K562 (cell line): Measurements from ENCODE around the gene PSME1. TPM values are rescaled to one million over a fixed set of nuclear protein-coding genes. Genes with fewer than 3 reads are reported as not detected.

Source experiments
- ILK ChIP-seq: fragments of 450-650 bp; IDR thresholded peaks from 2 replicates; pipeline ENCODE4 v1.6.1; 2016; ENCODE audit warnings: missing genetic modification characterization, low read depth, mild to moderate bottlenecking, missing compliant biosample characterization, moderate library complexity, borderline replicate concordance
- NR2C2 ChIP-seq, 2 experiments: fragments of 200-800 bp in 1 of 2; sonication (Bioruptor generic) in 1 of 2; sonication (generic) in 1 of 2; formaldehyde crosslinking in 1 of 2; IDR thresholded peaks; 2 replicates each; pipeline versions ENCODE4 v1.6.1 to v1.8.0; 2016 to 2022; ENCODE audit warnings: mild to moderate bottlenecking in 1 of 2, missing compliant biosample characterization in 1 of 2, missing genetic modification characterization in 1 of 2, missing genetic modification reagents in 1 of 2
- SIN3A ChIP-seq, 2 experiments: fragments of 150-350 bp in 1 of 2; IDR thresholded peaks; 2 replicates each; pipeline ENCODE4 v1.6.1; 2011 to 2016; ENCODE audit warnings: borderline replicate concordance in 2 of 2, low read depth in 2 of 2, low read length in 2 of 2, mild to moderate bottlenecking in 2 of 2, moderate library complexity in 2 of 2; ENCODE audit not compliant: control insufficient read depth in 1 of 2
- SMAD4 ChIP-seq: fragments of 250-450 bp; sonication (Bioruptor Pico); conservative IDR thresholded peaks from 2 replicates; pipeline ENCODE4 v1.8.0; 2021; ENCODE audit warnings: inconsistent platforms, mild to moderate bottlenecking, moderate library complexity
- SRF ChIP-seq, 2 experiments: fragments of 250-450, 450-650 bp in 1 of 2; sonication (Bioruptor Pico) in 1 of 2; sonication (generic) in 1 of 2; formaldehyde crosslinking; IDR thresholded peaks; 2 replicates each; pipeline versions ENCODE4 v1.5.0 to v1.5.1; 2020 to 2022; ENCODE audit warnings: mild to moderate bottlenecking in 1 of 2, missing genetic modification reagents in 1 of 2
- TGIF2 ChIP-seq: sonication (generic); formaldehyde crosslinking; IDR thresholded peaks from 2 replicates; pipeline ENCODE4 v1.8.1; 2022; ENCODE audit warnings: mild to moderate bottlenecking, missing genetic modification reagents, moderate library complexity
- ZNF143 ChIP-seq: sonication (generic); formaldehyde crosslinking; IDR thresholded peaks from 2 replicates; pipeline ENCODE4 v1.9.0; 2022; ENCODE audit warnings: mild to moderate bottlenecking, missing genetic modification reagents
- ZNF3 ChIP-seq: fragments of 250-450 bp; sonication (Bioruptor Pico); IDR thresholded peaks from 2 replicates; pipeline ENCODE4 v1.5.0; 2021; ENCODE audit warnings: mild to moderate bottlenecking, moderate library complexity
- polyA plus RNA-seq, 8 experiments: library from polyadenylated mRNA; depleted of rRNA in 4 of 8; stranded (reverse) in 5 of 8; unstranded in 3 of 8; fragments of >200 nt; fragmentation: Nextera tagmentation in 2 of 8; fragmentation: Illumina TruSeq in 1 of 8; extraction: Ambion mirVana in 2 of 8; extraction: Trizol in 1 of 8; gene quantifications; 2 replicates each; pipeline versions ENCODE4 v1.2.1 to v1.2.3, GENCODE V29; 2011 to 2014; ENCODE audit warnings: inconsistent platforms in 1 of 8, missing spikeins in 1 of 8
- total RNA-seq, 7 experiments: library from RNA; depleted of rRNA in 6 of 7; stranded (reverse); fragments of >200 nt in 6 of 7; fragmentation: Illumina TruSeq in 2 of 7; extraction: Trizol in 2 of 7; gene quantifications; 2 replicates each; pipeline versions ENCODE4 v1.2.1 to v1.2.3, GENCODE V29; 2011 to 2021; ENCODE audit warnings: low replicate concordance in 1 of 7
- TF ChIP-seq, protein P1 (sequence below): sonication (generic); formaldehyde crosslinking; IDR thresholded peaks from 2 replicates; pipeline ENCODE4 v1.8.0; 2023; ENCODE audit warnings: mild to moderate bottlenecking, missing genetic modification reagents
- TF ChIP-seq, protein P2 (sequence below): fragments of 450-650 bp; IDR thresholded peaks from 2 replicates; pipeline ENCODE4 v1.6.1; 2017; ENCODE audit warnings: mild to moderate bottlenecking, moderate library complexity
- TF ChIP-seq, protein P3 (sequence below): sonication (generic); formaldehyde crosslinking; IDR thresholded peaks from 2 replicates; pipeline ENCODE4 v1.8.1; 2023; ENCODE audit warnings: mild to moderate bottlenecking, missing genetic modification reagents

The PSME1 gene
- total and polyA plus RNA-seq, 9 of the 15 experiments (the other 6 are each of a cell fraction or from before 2014, with no cell fraction given): 20.3 to 180 (median 67.5) TPM

DNA sequence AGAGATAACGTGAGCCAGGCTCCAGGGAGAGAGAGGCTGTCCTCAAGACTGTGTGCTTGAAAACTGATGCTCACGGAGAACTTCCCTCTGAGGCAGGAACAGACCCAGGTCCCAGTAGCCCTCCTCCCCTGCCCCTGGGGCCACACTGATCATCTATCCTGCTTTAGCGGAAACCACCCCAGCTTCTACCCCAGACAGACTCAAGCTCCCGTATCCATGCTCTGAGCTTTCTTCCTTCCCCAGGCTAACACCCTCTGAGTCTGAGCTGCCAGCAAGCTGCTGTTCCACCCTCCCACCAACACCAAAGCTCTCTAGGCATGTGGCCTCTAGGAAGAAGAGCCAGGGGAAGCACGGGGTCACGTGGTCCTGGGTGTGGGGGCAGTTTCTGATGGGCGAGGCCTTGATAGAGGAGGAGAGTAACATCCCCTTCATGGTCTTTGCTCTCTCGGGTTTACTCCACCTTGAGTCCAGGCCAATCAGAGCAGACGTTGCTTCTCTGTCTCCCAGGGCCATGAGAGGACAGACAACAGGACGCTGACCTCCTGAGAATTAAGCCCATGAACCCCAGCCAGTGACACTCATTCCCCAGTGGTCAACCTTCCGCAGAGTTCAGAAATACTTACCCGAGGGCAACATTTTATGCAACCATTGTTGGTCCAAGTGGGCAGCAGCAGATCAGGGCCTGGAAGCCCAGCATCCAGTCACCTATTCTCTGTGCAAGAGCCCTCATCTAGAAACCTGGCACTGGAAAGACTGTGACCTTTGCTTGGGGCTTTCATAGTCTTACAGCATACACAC, 40.5 kb upstream of the PSME1 start (continued):
- TF ChIP-seq, protein P1, sequence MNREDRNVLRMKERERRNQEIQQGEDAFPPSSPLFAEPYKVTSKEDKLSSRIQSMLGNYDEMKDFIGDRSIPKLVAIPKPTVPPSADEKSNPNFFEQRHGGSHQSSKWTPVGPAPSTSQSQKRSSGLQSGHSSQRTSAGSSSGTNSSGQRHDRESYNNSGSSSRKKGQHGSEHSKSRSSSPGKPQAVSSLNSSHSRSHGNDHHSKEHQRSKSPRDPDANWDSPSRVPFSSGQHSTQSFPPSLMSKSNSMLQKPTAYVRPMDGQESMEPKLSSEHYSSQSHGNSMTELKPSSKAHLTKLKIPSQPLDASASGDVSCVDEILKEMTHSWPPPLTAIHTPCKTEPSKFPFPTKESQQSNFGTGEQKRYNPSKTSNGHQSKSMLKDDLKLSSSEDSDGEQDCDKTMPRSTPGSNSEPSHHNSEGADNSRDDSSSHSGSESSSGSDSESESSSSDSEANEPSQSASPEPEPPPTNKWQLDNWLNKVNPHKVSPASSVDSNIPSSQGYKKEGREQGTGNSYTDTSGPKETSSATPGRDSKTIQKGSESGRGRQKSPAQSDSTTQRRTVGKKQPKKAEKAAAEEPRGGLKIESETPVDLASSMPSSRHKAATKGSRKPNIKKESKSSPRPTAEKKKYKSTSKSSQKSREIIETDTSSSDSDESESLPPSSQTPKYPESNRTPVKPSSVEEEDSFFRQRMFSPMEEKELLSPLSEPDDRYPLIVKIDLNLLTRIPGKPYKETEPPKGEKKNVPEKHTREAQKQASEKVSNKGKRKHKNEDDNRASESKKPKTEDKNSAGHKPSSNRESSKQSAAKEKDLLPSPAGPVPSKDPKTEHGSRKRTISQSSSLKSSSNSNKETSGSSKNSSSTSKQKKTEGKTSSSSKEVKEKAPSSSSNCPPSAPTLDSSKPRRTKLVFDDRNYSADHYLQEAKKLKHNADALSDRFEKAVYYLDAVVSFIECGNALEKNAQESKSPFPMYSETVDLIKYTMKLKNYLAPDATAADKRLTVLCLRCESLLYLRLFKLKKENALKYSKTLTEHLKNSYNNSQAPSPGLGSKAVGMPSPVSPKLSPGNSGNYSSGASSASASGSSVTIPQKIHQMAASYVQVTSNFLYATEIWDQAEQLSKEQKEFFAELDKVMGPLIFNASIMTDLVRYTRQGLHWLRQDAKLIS: no peak
- TF ChIP-seq SMAD4 (CRISPR knock-in tag) (no peak; the same call in 1 of the 2 replicates), NR2C2 (CRISPR knock-in tag; IDR thresholded peaks at IDR 0.05) (no peak), NR2C2 (tag; IDR thresholded peaks at IDR 0.05) (peak; percentile 27; the same call in 1 of the 2 replicates), SRF (CRISPR knock-in tag; IDR thresholded peaks at IDR 0.05) (no peak), ZNF143 (no peak), TGIF2 (CRISPR knock-in tag) (no peak), SIN3A (IDR thresholded peaks at IDR 0.05; ENCODE audit: borderline replicate concordance in 2 of 2, control insufficient read depth in 1 of 2, low read depth in 2 of 2, low read length in 2 of 2) (peak in 1 of 2 experiments; percentile 74; a peak in 1 of 4 replicates), ZNF3 (CRISPR knock-in tag) (no peak), ILK (no peak)
- TF ChIP-seq, protein P2, sequence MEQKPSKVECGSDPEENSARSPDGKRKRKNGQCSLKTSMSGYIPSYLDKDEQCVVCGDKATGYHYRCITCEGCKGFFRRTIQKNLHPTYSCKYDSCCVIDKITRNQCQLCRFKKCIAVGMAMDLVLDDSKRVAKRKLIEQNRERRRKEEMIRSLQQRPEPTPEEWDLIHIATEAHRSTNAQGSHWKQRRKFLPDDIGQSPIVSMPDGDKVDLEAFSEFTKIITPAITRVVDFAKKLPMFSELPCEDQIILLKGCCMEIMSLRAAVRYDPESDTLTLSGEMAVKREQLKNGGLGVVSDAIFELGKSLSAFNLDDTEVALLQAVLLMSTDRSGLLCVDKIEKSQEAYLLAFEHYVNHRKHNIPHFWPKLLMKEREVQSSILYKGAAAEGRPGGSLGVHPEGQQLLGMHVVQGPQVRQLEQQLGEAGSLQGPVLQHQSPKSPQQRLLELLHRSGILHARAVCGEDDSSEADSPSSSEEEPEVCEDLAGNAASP: no peak
- TF ChIP-seq, protein P3, sequence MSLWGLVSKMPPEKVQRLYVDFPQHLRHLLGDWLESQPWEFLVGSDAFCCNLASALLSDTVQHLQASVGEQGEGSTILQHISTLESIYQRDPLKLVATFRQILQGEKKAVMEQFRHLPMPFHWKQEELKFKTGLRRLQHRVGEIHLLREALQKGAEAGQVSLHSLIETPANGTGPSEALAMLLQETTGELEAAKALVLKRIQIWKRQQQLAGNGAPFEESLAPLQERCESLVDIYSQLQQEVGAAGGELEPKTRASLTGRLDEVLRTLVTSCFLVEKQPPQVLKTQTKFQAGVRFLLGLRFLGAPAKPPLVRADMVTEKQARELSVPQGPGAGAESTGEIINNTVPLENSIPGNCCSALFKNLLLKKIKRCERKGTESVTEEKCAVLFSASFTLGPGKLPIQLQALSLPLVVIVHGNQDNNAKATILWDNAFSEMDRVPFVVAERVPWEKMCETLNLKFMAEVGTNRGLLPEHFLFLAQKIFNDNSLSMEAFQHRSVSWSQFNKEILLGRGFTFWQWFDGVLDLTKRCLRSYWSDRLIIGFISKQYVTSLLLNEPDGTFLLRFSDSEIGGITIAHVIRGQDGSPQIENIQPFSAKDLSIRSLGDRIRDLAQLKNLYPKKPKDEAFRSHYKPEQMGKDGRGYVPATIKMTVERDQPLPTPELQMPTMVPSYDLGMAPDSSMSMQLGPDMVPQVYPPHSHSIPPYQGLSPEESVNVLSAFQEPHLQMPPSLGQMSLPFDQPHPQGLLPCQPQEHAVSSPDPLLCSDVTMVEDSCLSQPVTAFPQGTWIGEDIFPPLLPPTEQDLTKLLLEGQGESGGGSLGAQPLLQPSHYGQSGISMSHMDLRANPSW (CRISPR knock-in tag): no peak
